K562 (cell line): ENCODE results near the gene F12.

ENCODE experiments used
- ATF1 ChIP-seq, 2 experiments: fragments of 450-650 bp in 1 of 2; IDR thresholded peaks; 2 replicates each; pipeline ENCODE4 v1.6.1; 2016; ENCODE audit warnings: missing compliant biosample characterization in 1 of 2, missing genetic modification characterization in 1 of 2
- CTCF ChIP-seq, 3 experiments: IDR thresholded peaks in 2 of 3; conservative IDR thresholded peaks in 1 of 3; 2 replicates each; pipeline ENCODE4 v1.5.1; 2011 to 2012; ENCODE audit warnings: low read length in 3 of 3, mild to moderate bottlenecking in 3 of 3, control low read depth in 2 of 3, improper control_type of control experiment in 1 of 3, inconsistent platforms in 1 of 3, low read depth in 1 of 3, mixed read lengths in 1 of 3, moderate library complexity in 1 of 3; ENCODE audit not compliant: insufficient read depth in 2 of 3
- E2F3 ChIP-seq: fragments of 250-450 bp; sonication (Bioruptor Pico); IDR thresholded peaks from 2 replicates; pipeline ENCODE4 v1.4.0; 2020; ENCODE audit warnings: mild to moderate bottlenecking
- JUND ChIP-seq, 2 experiments: IDR thresholded peaks; 2 replicates in 1 of 2; 3 replicates in 1 of 2; pipeline ENCODE4 v1.6.1; 2011; ENCODE audit warnings: borderline replicate concordance in 2 of 2, low read depth in 2 of 2, low read length in 2 of 2, improper control_type of control experiment in 1 of 2, missing biosample characterization in 1 of 2, missing genetic modification characterization in 1 of 2, missing genetic modification reagents in 1 of 2
- NFIC ChIP-seq: fragments of 450-650 bp; IDR thresholded peaks from 2 replicates; pipeline ENCODE4 v1.6.1; 2017; ENCODE audit warnings: mild to moderate bottlenecking, inconsistent platforms
- POLR2AphosphoS5 ChIP-seq: IDR thresholded peaks from 2 replicates; pipeline ENCODE4 v1.6.1; 2011; ENCODE audit warnings: mild to moderate bottlenecking, low read depth, low read length, moderate library complexity; ENCODE audit not compliant: control insufficient read depth, insufficient read depth
- ZNF780A ChIP-seq: fragments of 250-450 bp; sonication (Bioruptor Pico); IDR thresholded peaks from 2 replicates; pipeline ENCODE4 v1.5.0; 2021; ENCODE audit warnings: mild to moderate bottlenecking

GRCh38 chr5:177440211-177440989 is 31.0 kb upstream of the F12 start:
- no peak for TF ChIP-seq JUND (IDR thresholded peaks at IDR 0.05; ENCODE audit: borderline replicate concordance, low read depth, low read length)
- no peak for TF ChIP-seq JUND (tag; IDR thresholded peaks at IDR 0.05; ENCODE audit: borderline replicate concordance, low read depth, low read length)
- no peak for TF ChIP-seq ZNF780A (CRISPR knock-in tag)
- no peak for TF ChIP-seq CTCF (IDR thresholded peaks at IDR 0.05 in 2 of 3, conservative IDR thresholded peaks at IDR 0.05 in 1 of 3; ENCODE audit: insufficient read depth in 2 of 3, low read depth in 1 of 3, low read length in 3 of 3)
- no peak; the same call in 1 of the 2 replicates for TF ChIP-seq POLR2AphosphoS5
- no peak for TF ChIP-seq E2F3
- TF ChIP-seq NFIC = no peak
- TF ChIP-seq ATF1 (CRISPR knock-in tag; IDR thresholded peaks at IDR 0.05) = no peak
- TF ChIP-seq ATF1 (tag; IDR thresholded peaks at IDR 0.05) = no peak
